Astrocyte (in vitro differentiated cells and primary cell): ENCODE measurements around the gene TRAM2. TPM values are rescaled to one million over a fixed set of nuclear protein-coding genes. Genes with fewer than 3 reads are reported as not detected.

Experiments
- DNase-seq: peaks from one replicate; pipeline ENCODE4 v3.0.0-alpha.2; 2010; ENCODE audit warnings: low read depth
- FAIRE-seq: peaks from 2 replicates; lab custom pipeline; 2011; peaks lifted over from hg19 to GRCh38; lab: Jason Lieb, UNC
- H2AFZ ChIP-seq: 2 replicates; pipeline ENCODE4 v1.6.0; 2012; ENCODE audit warnings: low read depth, low read length, inconsistent platforms
- H3K27ac ChIP-seq: 2 replicates; pipeline ENCODE4 v1.5.1; 2011; ENCODE audit warnings: low read depth, low read length, inconsistent platforms
- H3K27me3 ChIP-seq: 2 replicates; pipeline ENCODE4 v1.6.0; 2011; ENCODE audit warnings: low read length, inconsistent platforms; ENCODE audit not compliant: insufficient read depth
- H3K36me3 ChIP-seq: 2 replicates; pipeline ENCODE4 v1.5.1; 2011; ENCODE audit warnings: low read length, inconsistent platforms; ENCODE audit not compliant: insufficient read depth
- H3K4me1 ChIP-seq: 2 replicates; pipeline ENCODE4 v1.5.1; 2011; ENCODE audit warnings: low read length, inconsistent platforms; ENCODE audit not compliant: insufficient read depth
- H3K4me2 ChIP-seq: 2 replicates; pipeline ENCODE4 v1.6.0; 2012; ENCODE audit warnings: low read length, inconsistent platforms
- H3K4me3 ChIP-seq: 2 replicates; pipeline ENCODE4 v1.5.1; 2011; ENCODE audit warnings: low read depth, mild to moderate bottlenecking, low read length, inconsistent platforms; ENCODE audit not compliant: insufficient read depth
- H3K79me2 ChIP-seq: 2 replicates; pipeline ENCODE4 v1.6.0; 2012; ENCODE audit warnings: mild to moderate bottlenecking, low read length, inconsistent platforms; ENCODE audit not compliant: insufficient read depth
- H3K9ac ChIP-seq: 2 replicates; pipeline ENCODE4 v1.6.0; 2012; ENCODE audit warnings: mild to moderate bottlenecking, low read length, inconsistent platforms
- H3K9me3 ChIP-seq: 2 replicates; pipeline ENCODE4 v1.5.1; 2012; ENCODE audit warnings: low read depth, mild to moderate bottlenecking, low read length, inconsistent platforms; ENCODE audit not compliant: insufficient read depth
- H4K20me1 ChIP-seq: 2 replicates; pipeline ENCODE4 v1.6.0; 2012; ENCODE audit warnings: low read length, inconsistent platforms; ENCODE audit not compliant: insufficient read depth
- H3K27ac Mint-ChIP-seq: one replicate; pipeline ENCODE4 v1.8.0; 2021; ENCODE audit warnings: mild to moderate bottlenecking, mixed read lengths; ENCODE audit not compliant: unreplicated experiment
- H3K27me3 Mint-ChIP-seq: one replicate; pipeline ENCODE4 v1.8.0; 2021; ENCODE audit warnings: low read depth, mixed read lengths; ENCODE audit not compliant: unreplicated experiment
- H3K36me3 Mint-ChIP-seq: one replicate; pipeline ENCODE4 v1.8.0; 2021; ENCODE audit warnings: low read depth, mixed read lengths; ENCODE audit not compliant: unreplicated experiment
- H3K4me1 Mint-ChIP-seq: one replicate; pipeline ENCODE4 v1.8.0; 2021; ENCODE audit warnings: low read depth, mixed read lengths; ENCODE audit not compliant: unreplicated experiment
- H3K4me3 Mint-ChIP-seq: one replicate; pipeline ENCODE4 v1.8.0; 2021; ENCODE audit warnings: mild to moderate bottlenecking, moderate library complexity, mixed read lengths; ENCODE audit not compliant: unreplicated experiment
- H3K9me3 Mint-ChIP-seq: one replicate; pipeline ENCODE4 v1.8.0; 2021; ENCODE audit warnings: mild to moderate bottlenecking, mixed read lengths; ENCODE audit not compliant: unreplicated experiment
- EZH2 ChIP-seq: IDR thresholded peaks from 2 replicates; pipeline ENCODE4 v1.6.1; 2012; ENCODE audit warnings: mild to moderate bottlenecking, low read length, inconsistent platforms; ENCODE audit not compliant: insufficient read depth
- total RNA-seq: library from RNA; stranded (reverse); gene quantifications from 2 replicates; pipeline ENCODE4 v1.2.1, GENCODE V29; 2021
- TF ChIP-seq, protein P1 (sequence below): IDR thresholded peaks from 2 replicates; pipeline ENCODE4 v1.5.1; 2011; ENCODE audit warnings: low read depth, mild to moderate bottlenecking, inconsistent platforms, low read length, moderate library complexity; ENCODE audit not compliant: insufficient read depth

The TRAM2 gene
- total RNA-seq, 1 donor from 2014 or later = 93.4 TPM

DNA sequence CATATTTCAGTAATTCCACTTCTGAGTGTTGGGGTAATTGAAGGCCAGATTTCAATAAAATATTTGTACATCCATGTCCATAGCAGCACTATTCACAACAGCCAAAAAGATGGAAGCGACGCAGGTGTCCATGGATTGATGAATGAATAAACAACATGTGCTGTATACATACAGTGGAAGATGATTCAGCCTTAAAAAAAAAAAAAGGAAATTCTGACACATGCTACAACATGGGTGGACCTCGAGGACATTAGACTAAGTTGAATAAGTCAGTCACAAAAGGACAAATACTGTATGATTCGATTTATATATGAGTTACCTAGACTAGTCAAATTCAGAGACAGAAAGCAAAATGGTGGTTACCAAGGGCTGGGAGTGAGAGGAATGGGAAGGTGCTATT lies 57.2 kb downstream of the TRAM2 start:
- no peak overlapping the region for H3K27ac Mint-ChIP-seq
- DNase-seq (no peak), FAIRE-seq (no peak)
- H3K27me3 Mint-ChIP-seq = no peaks in the 10 kb centered on the region
- TF ChIP-seq, protein P1, sequence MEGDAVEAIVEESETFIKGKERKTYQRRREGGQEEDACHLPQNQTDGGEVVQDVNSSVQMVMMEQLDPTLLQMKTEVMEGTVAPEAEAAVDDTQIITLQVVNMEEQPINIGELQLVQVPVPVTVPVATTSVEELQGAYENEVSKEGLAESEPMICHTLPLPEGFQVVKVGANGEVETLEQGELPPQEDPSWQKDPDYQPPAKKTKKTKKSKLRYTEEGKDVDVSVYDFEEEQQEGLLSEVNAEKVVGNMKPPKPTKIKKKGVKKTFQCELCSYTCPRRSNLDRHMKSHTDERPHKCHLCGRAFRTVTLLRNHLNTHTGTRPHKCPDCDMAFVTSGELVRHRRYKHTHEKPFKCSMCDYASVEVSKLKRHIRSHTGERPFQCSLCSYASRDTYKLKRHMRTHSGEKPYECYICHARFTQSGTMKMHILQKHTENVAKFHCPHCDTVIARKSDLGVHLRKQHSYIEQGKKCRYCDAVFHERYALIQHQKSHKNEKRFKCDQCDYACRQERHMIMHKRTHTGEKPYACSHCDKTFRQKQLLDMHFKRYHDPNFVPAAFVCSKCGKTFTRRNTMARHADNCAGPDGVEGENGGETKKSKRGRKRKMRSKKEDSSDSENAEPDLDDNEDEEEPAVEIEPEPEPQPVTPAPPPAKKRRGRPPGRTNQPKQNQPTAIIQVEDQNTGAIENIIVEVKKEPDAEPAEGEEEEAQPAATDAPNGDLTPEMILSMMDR = no peak
- no peak for TF ChIP-seq EZH2
- Histone ChIP-seq H2AFZ (no peak overlapping the region), H3K4me3 (no peak overlapping the region), H3K9me3 (no peaks in the 10 kb centered on the region), H3K4me2 (no peak overlapping the region), H3K4me1 (peaks cover 60% of the 10 kb centered on the region), H3K79me2 (peaks cover 69% of the 10 kb centered on the region), H3K27me3 (no peaks in the 10 kb centered on the region), H3K9ac (no peak overlapping the region), H3K27ac (no peak overlapping the region), H4K20me1 (no peaks in the 10 kb centered on the region), H3K36me3 (peaks cover 26% of the 10 kb centered on the region)
- H3K4me1 Mint-ChIP-seq = peaks cover 62% of the 10 kb centered on the region
- H3K9me3 Mint-ChIP-seq = no peaks in the 10 kb centered on the region
- peaks cover 23% of the 10 kb centered on the region for H3K36me3 Mint-ChIP-seq
- H3K4me3 Mint-ChIP-seq = no peak overlapping the region

DNA sequence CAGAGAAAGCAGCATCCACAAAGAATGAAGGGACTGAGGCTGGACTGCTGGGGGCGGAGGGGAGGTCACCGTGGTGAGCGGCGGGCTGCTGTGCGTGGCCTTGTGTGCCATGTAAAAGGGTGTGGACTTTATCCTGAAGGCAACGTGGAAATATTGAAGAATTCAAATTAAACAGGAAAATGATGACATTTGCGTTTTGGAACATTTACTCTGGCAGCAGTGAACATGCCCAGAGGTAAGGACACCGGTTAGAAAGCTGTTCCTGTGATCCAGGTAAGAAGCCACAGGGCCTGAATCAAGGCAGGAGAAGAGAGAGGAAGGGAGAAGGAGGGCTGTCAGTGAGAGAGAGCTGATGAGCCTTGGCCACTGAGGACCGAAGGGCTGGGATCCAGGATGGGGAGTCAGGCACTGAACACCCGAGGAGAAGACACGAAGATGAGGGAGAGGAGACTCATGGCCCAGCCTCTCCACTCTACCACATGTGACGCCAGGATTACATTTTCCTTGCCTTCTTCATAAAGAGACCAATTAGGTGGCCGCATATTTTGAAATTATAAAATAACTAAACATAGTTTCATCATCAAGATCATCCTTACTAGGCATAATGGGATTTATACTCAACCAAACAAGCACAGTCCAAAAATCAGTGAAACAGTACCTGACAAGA lies 58.4 kb downstream of the TRAM2 start:
- H4K20me1 ChIP-seq = no peaks in the 10 kb centered on the region
- H3K9ac ChIP-seq = peak overlapping the region; percentile 74
- Mint-ChIP-seq H3K36me3 (peaks cover 29% of the 10 kb centered on the region), H3K27me3 (no peaks in the 10 kb centered on the region), H3K4me3 (peak overlapping the region; percentile 17), H3K4me1 (peaks cover 69% of the 10 kb centered on the region), H3K9me3 (no peaks in the 10 kb centered on the region), H3K27ac (peak overlapping the region; percentile 92)
- peaks cover 38% of the 10 kb centered on the region for H3K36me3 ChIP-seq
- H3K27me3 ChIP-seq = no peaks in the 10 kb centered on the region
- H3K4me3 ChIP-seq = no peak overlapping the region
- peak overlapping the region; percentile 94 for H3K27ac ChIP-seq
- H3K4me1 ChIP-seq = peaks cover 61% of the 10 kb centered on the region
- no peak for TF ChIP-seq EZH2
- TF ChIP-seq, protein P1 = no peak
- H3K79me2 ChIP-seq = peaks cover 62% of the 10 kb centered on the region
- DNase-seq (no peak), FAIRE-seq (no peak)
- H2AFZ ChIP-seq = no peak overlapping the region
- H3K9me3 ChIP-seq = no peaks in the 10 kb centered on the region
- peak overlapping the region; percentile 75 for H3K4me2 ChIP-seq
